Adipose tissue (tissue), 3 donors: ENCODE results near the gene B4GALT3. TPM values are rescaled to one million over a fixed set of nuclear protein-coding genes. Genes with fewer than 3 reads are reported as not detected.
A peak's percentile ranks its signal among the peaks of the same experiment; 100 is the strongest.
"Not testable (repeated sequence)": the region's sequence is repeated elsewhere in the genome, so short reads cannot be mapped to it uniquely, and the experiment has no call there.

Experiments used
- H3K27ac ChIP-seq: one replicate; pipeline ENCODE4 v1.5.1; 2013; ENCODE audit warnings: low read depth, low read length
- WGBS, 3 donors: extraction: QIAGEN DNeasy Blood & Tissue Kit; methylation state at CpG; one replicate each; pipeline ENCODE4 v1.1.7; 2013; 5-methylcytosine and 5-hydroxymethylcytosine counted together
- polyA plus RNA-seq, 3 donors: library from polyadenylated mRNA; stranded (reverse); fragments of 200-250 nt; gene quantifications; one replicate each; pipeline ENCODE4 v1.2.3, GENCODE V29; 2013
- donor health status: healthy with polysubstance abuse.
- donor health status: Bipolar disorder and iron deficiency.
- donor health status: healthy.

The B4GALT3 gene
- polyA plus RNA-seq, result 10 to 100 TPM; 23.7 to 36.1 (median 26.4) TPM

DNA sequence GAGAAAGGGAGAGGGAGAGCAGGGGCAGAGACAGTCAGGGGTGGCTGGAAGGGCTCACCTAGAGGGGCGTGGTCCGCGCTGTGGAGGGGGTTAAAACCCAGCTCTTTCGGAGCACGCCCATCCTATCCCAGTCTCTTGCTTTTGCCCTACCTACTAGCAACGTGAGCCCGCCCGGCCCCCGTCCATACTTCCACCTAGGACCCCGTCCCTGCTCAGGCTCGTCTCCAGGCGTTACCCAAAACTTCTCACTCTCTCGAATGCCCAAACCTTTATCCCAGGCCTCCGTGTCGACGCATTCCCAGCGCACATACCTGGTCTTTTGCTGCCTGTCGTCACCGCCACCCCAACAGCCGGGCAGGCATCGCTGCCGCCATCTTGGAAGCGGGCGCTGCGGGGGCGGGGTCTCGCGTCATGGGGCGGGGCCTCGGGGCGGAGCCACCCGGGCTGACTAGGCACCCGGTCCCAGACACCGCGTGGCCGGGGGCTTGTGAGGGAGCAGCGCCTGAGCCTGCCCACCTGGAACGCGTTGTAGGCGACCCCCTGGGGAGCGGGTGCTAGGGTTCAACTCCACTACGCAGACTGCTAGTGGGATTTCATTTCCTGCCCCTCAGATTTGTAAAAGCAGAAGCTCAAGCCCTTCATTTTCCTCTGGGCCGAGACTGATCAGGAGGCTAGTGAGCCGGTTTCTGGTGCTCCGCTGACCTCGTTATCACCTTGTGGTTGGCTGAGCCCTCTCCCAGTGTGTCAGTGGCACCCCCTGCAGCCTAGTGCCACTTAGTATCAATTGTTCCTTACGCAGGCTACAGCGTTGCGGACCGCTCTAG, at the start of gene B4GALT3:
B4GALT3 (minus strand) TSS at position 396 of the 824 bp plus-strand sequence. CDS start 1,447 bp downstream, outside the sequence.
- WGBS, 3 donors, result 2 to 5% (median 5%) methylated on average over 50 of the region's 50 CpGs
- peak within 1 kb of the TSS; percentile 93 for H3K27ac ChIP-seq

GRCh38 chr1:161226759-161227158, 49.5 kb upstream of the B4GALT3 start:
- H3K27ac ChIP-seq, result no peak overlapping the region
- WGBS, 3 donors, result 44 to 68% (median 62%) methylated on average over 3 of the region's 3 CpGs

- WGBS, 3 donors, result 8 to 16% (median 12%) methylated on average over 15 of the region's 15 CpGs
- H3K27ac ChIP-seq, result no peak overlapping the region
Measured at GRCh38 chr1:161226320-161226711, 49.0 kb upstream of the B4GALT3 start.

DNA sequence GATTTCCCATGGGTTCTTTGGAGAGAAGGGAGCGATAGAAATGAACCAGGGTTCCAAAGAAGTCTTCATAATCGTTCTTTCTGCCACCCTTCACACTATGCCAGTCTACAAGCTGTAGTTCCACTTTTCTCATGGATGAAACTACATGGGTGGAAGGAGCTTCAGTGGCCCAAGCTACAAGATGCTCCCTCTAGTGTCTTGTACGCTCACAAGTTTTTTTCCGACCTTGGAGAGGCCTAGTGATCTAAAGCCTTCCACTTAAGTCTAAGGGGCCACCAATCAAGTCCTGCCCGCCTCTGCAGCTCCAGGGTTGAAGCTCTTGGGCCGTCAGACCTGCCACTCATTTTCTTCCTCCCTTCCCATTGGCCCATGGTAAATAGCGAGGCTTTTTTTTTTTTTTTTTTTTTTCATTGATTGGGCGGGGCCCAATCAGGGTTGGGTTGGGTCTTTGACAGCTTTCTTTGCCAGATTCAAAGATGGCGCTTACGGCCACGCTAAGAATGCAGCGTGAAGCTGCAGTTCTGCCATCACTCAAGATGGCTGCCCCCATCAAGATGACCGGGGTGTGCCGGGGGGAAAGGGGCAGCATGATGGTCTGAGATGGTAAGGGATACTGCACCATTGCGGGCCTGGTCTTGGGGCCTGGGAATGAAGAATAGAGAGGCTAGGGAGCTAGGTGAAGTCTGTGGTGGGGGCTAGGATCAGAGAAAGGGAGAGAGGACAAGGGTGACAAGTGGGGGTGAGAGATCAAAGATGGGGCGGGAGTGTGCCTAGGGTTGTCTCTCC, 48.4 kb upstream of the B4GALT3 start, which contains the start of gene TOMM40L:
TOMM40L (plus strand) TSS at position 527 of the 786 bp plus-strand sequence. CDS start 430 bp downstream, outside the sequence.
- H3K27ac ChIP-seq, result no peak within 1 kb of the TSS
- 4 to 11% (median 6%) methylated on average over 16 of the region's 16 CpGs for WGBS, 3 donors

- no peak overlapping the region for H3K27ac ChIP-seq
- 57 to 72% (median 60%) methylated on average over 7 of the region's 7 CpGs for WGBS, 3 donors
Measured at GRCh38 chr1:161225178-161225533, 47.8 kb upstream of the B4GALT3 start.

- not testable (repeated sequence) for H3K27ac ChIP-seq
- 79 to 91% (median 86%) methylated on average over 10 to 13 of the region's 13 CpGs for WGBS, 3 donors
Measured at GRCh38 chr1:161224695-161225087, 47.4 kb upstream of the B4GALT3 start.

DNA sequence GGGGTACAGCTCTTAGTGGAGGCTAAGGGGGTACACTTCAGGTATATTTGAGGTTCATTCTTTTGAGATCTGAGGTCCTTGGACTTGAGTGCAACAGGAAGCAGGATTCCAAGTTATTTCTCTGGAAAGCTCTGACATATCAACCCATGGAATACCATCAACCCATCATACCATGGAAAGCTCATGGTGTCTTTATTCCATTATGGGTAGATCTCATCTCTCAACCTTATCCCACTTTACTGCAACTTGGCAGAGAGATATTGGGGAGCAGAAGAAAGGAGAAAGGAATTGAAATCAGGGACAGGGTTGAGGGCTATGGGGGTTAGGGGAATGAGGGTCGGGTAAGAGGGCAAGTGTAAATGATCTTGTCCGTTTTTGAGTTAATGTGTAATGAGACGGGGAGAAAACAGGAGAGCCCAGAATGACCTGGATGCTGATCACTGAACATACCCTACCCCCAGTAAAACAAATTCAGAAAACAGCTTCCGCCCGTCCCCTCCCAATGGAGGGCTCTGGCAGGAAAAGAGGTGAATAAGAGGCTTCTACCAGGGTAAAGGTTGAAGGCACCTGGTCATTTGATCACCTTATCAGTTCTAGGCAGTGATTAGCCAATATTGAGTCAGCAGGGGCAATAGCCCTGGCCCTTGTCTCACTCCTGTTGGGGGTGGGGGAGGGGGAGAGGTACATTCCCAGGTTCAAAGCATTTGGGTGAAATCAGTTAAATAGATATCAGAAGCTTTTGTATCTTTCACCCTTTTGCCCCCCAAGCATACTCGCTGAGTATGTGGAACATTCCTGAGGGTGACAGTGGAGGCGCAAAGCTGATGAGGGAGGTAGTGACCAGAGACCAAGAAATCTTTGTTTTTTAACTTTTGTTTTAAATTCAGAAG, 46.7 kb upstream of the B4GALT3 start:
- H3K27ac ChIP-seq, result no peak overlapping the region
- WGBS, 3 donors, result 71 to 95% (median 93%) methylated on average over 7 of the region's 7 CpGs

- no peak overlapping the region for H3K27ac ChIP-seq
- WGBS, 3 donors, result 73 to 75% (median 74%) methylated on average over 6 of the region's 6 CpGs
Measured at GRCh38 chr1:161222175-161223019, 45.1 kb upstream of the B4GALT3 start.

GRCh38 chr1:161220002-161220401, 42.7 kb upstream of the B4GALT3 start:
- no peak overlapping the region for H3K27ac ChIP-seq
- WGBS, 3 donors, result 66 to 85% (median 84%) methylated on average over 5 of the region's 5 CpGs

DNA sequence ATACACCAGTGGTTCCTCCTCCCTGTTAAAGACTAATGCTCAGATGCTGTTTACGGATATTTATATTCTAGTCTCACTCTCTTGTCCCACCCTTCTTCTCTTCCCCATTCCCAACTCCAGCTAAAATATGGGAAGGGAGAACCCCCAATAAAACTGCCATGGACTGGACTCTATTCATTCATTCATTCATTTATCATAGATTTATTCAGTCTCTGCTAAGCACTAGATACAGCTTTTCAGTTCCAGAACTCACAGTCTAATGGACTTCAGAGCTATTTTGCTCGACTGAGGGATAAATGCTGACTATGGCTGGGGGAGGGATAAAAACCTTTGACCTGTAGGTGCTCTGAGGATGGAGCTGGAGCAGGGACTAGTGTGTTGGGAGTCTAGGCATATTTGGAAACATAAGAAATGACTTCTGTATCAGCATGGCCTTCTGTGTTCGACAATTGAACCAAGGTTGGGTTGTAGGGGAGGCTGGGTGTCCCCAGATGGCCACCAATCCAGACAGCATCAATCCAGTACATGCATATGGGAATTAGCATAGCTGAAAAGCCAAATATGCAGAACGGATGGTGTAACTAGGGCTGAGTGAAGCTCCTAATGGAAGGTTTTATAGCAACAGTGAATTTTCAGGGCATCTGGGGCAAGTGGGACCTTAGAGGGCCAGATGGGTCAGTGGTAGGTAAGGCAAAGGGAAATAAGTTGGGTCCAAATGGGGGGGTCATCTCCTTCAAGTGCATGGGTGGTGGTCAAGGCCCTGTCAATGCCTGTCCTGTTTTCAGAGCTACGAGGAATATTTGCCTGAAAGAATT, 42.0 kb upstream of the B4GALT3 start:
- WGBS, 3 donors, result 81 to 88% (median 81%) methylated on average over 5 of the region's 5 CpGs
- no peak overlapping the region for H3K27ac ChIP-seq

DNA sequence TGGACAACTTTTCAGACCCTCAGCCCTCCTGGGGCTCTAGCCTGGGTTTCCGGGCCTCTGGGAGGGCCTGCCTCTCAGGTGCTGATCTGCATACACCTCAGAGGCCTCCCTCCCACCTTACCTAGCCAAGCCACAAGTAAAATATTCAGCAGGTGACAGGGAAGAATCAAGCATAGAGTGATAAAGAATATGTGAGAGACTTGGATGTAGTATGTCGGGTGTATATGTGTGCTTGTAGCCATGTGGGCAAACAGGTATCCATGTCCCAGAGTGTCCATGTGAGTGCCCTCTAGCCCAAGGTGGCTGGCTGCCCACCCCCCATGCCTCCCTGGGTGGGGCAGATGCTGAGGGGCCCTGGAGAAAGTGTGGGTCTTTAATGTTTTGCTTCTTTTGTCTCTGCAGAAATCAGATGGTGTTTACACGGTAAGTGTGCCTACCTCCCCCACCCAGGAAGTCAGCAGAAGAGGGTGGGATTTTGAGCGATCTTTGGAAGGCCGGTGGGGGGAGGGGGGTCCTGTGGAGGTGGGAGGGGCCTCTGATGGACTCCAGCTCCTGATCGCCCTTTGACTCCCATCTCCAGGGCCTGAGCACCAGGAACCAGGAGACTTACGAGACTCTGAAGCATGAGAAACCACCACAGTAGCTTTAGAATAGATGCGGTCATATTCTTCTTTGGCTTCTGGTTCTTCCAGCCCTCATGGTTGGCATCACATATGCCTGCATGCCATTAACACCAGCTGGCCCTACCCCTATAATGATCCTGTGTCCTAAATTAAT, 41.2 kb upstream of the B4GALT3 start:
- no peak overlapping the region for H3K27ac ChIP-seq
- WGBS, 3 donors, result 47 to 75% (median 73%) methylated on average over 8 of the region's 8 CpGs

GRCh38 chr1:161217831-161218230, 40.5 kb upstream of the B4GALT3 start:
- WGBS, 3 donors, result 52 to 61% (median 60%) methylated on average over 6 of the region's 6 CpGs

GRCh38 chr1:161216945-161217712, 39.8 kb upstream of the B4GALT3 start:
- H3K27ac ChIP-seq, result peak overlapping the region; percentile 98
- WGBS, 3 donors, result 26 to 54% (median 36%) methylated on average over 7 of the region's 7 CpGs

More at GRCh38 chr1:161217831-161218230, 40.5 kb upstream of the B4GALT3 start:
- H3K27ac ChIP-seq, result peak overlapping the region; percentile 13

DNA sequence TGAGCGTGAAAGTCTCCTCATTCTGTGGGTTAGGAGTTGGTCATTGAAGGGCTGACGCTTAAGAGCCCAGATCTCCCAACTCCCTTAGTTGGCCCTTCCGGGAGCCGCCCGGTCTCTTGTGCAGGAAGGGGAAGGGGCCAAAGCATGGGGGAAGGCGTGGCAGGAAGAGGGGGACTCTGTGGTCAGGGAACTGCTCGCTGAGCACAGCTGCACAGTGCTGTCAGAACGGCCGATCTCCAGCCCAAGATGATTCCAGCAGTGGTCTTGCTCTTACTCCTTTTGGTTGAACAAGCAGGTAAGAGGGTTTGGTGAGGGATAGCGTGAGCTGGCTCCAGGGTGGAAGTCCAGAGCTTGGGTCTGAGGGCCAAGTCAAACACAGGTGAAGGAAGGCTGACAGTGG, 37.8 kb upstream of the B4GALT3 start, which contains the start of gene FCER1G:
FCER1G (plus strand) TSS at position 220 of the 400 bp plus-strand sequence; CDS start at position 247, 27 bp downstream.
- WGBS, 3 donors, result 54 to 73% (median 55%) methylated on average over 10 of the region's 10 CpGs
- H3K27ac ChIP-seq, result peak within 1 kb of the TSS; percentile 77

- WGBS, 3 donors, result 72 to 94% (median 77%) methylated on average over 9 of the region's 9 CpGs
- H3K27ac ChIP-seq, result peak overlapping the region; percentile 28
Measured at GRCh38 chr1:161214369-161214768, 37.1 kb upstream of the B4GALT3 start.
